GM19438 (cell line): ENCODE data around the gene CAMTA1.

Experiments used
- ATAC-seq: cut with Tn5 transposase; IDR thresholded peaks from one replicate; pipeline ENCODE4 v1.9.1; 2021; ENCODE audit warnings: low read depth; ENCODE audit not compliant: unreplicated experiment

Gene CAMTA1

DNA sequence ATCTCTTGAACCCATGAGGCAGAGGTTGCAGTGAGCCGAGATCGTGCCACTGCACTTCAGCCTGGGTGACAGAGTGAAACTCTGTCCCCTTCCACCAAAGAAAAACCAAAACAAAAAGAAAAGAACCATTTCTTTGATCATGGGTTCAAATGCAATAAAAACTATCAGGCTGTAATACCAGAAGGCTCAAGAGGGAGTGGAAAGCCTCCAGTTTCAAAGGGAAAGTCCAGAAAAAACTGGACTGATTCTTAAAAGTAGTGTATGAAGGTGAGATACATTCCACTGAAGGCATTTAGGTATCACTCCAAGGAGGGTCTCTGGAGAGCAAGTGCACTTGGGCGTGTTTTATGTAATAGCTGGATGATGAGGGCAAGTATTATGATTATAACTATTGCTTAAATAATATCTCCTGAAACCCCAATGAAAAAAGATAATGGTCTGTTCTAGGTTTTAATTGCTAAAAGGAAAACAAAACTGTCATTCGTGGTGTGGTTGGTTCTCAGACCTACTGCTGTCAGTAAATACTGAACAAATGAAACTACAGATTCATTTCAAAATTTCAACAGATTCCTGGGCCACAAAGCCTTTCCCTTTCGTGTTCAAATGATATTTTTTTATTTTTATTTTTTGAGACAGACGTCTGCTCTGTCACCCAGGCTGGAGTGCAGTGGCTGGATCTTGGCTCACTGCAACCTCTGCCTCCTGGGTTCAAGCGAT, 6.0 kb upstream of the CAMTA1 start:
- no peak for ATAC-seq

GRCh38 chr1:6782151-6782550, 3.1 kb upstream of the CAMTA1 start:
- no peak for ATAC-seq

DNA sequence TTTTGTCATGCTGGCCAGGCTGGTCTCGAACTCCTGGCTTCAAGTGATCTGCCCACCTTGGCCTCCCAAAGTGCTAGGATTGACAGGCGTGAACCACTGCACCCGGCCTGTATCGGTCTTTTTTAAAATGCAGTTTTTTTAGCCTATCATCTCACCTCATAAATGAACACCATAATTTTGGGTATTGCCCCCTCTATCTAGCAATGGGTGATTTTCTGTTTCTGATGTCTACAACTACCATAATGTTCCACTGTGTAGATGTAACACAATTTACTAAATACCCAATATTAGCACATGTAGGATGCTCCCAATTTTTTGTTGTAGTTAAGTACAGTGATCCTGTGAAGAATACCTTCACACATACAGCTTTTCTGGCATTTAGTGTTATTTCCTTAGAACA, 2.0 kb upstream of the CAMTA1 start:
- ATAC-seq: no peak

DNA sequence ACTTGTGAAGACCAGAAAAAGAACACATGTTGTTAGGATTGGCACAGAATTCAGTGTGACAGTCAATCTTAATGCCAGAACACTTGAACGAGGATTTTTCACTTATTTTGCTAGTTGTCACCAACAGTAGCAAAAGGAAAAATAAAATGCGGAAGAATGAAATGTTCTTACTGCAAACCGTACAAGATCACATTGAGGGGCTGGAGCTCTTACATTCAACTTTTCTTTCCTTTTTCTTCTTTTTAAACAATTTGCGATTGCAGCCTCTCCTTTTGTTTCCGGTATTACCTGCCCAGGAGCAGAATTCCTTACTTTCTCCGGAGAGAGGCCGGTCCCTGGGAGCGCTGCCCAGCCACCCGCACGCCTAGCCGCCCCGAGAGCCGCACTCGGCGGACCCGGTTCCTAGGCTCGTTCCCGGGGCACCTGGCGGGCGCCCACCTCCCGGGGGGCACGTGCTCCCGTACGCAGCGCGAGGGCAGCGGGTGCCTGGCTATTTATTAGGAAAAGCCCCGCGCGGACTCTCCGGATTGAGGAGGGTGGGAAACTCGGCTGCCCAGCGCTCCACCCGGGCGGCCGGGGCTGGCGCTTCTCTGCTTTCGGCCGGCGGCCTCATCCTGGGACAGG, 1.2 kb upstream of the CAMTA1 start:
- peak; percentile 2 for ATAC-seq

- peak; percentile 72 for ATAC-seq
Measured at GRCh38 chr1:6784560-6785317, 515 bp upstream of the CAMTA1 start.

DNA sequence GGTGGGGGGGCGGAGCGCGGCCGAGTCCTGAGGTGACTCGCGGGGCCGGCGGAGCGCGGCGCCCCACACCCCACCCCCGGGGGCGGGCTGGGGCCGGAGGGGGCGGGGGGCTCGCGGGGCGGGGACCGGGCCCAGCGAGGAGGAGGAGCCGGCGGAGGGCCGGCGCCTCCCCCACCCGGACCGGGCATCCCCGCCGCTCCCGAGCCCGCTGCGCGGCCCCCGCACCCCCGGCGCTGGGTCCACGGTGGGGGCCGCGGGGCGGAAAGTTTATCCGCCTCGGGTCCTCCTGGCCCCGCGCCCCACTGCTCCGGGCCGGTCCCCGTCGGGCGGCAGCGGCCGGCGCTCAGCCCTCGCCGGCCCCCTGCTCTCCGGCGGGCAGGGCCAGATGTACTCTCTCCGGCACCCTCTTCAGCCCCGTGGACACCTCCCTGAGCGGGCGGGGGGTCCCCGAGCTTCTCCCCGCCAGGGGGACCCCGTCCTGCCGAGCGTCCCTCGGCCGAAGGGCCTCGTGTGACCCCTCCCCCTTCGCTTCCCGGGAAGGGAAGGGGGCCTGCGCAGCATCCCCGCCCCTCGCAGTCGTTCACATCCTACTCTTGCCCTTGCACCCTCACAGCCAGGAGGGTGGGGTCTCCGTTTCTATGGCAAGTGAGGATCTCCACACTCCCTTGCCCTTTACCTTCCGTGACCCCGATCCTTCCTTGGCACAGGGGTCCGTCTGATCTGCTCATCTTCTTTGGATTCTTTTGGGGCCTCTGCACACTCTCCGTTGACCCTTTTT, 663 bp downstream of the CAMTA1 start:
- ATAC-seq: no peak

GRCh38 chr1:6788946-6789345, 3.7 kb downstream of the CAMTA1 start:
- no peak for ATAC-seq

DNA sequence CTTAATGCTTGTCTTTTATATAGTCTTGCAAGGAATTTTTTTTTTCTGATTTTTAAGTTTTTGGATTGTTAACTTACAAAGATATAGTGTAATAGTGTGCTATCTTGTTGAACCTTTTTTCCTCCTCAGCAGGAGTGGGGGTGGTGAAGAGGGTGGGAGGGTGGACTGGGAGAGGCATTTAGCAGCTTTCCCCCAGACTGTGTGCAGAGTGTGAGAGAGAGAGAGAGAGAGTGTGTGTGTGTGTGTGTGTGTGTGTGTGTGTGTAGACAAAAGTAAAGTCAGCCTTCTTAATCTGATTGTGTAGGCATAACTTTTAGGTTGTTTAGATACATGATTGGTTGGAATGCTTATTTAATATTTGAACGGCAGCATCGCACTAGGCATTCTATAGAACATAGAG, 4.9 kb downstream of the CAMTA1 start:
- no peak for ATAC-seq

DNA sequence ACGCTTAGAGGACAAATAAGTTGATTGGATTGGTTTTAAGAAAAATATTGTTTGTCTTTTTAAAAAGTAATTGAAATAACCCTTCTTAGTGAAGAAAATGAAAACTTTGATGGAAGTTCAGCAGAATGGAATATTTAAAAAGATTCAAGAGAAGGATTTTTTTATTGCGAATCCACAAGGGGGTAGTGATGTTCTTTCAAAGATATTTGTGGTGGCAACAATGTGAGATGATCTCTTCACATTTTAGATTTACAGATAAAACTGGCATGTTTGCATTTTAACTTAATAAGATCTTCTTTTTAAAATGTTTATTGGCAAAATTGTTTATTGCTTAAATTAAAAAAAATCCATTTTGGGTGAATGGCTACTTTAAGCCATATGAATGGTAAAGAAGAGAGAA, 8.9 kb downstream of the CAMTA1 start:
- ATAC-seq: no peak

- no peak for ATAC-seq
Measured at GRCh38 chr1:6795203-6795602, 9.9 kb downstream of the CAMTA1 start.

DNA sequence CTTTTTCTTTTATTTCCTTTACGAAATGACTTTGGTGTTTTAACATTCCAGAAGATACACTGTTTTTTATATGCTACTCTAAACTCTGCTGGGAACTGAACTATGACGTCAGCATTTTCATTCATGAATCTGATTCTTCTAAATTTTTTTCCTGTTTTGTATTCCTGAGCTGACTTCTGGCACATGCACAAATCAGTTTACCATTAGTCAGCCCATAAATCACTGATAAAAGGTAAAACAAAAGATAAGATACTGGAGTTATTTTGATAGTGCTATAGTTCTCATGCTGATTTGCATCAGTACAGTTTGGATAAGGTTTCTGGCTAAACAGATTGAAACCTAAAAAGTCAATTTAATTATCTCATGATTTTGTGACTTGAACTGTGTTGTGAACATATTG, 10.4 kb downstream of the CAMTA1 start:
- ATAC-seq: no peak

DNA sequence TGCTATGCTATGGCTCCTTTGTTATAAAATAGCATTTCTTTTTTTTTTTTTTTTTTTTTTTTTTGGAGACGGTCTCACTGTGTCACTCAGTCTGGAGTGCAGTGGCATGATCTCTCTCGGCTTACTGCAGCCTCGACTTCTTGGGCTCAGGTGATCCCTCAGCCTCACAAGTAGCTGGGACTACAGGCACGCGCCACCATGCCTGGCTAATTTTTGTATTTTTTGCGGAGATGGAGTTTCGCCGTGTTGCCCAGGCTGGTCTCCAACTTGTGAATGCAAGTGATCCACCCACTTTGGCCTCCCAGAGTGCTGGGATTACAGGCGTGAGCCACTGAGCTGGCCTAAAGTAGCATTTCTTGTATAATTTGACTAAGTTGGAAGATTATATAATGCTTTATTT, 10.8 kb downstream of the CAMTA1 start:
- ATAC-seq: no peak

- no peak for ATAC-seq
Measured at GRCh38 chr1:6799499-6799898, 14.2 kb downstream of the CAMTA1 start.

- no peak for ATAC-seq
Measured at GRCh38 chr1:6800745-6801144, 15.5 kb downstream of the CAMTA1 start.

DNA sequence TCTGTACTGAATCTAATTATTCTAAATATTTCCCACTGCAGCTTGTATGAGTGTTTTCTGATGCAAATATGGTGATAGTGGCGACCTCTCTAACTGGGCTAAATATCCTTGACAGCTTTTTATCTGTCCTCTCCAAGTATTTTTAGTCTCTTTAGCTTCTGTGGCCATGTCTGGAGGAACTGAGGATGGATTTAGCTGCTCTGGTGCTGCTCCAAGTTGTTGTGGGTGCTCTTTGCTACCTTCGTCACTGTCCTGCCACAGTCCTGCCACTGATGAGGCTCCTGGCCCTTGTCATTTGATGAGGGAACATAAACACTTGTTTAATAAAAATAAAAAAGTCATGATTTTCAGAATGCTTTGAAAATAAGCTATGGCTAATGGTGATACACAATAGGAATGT, 15.9 kb downstream of the CAMTA1 start:
- no peak for ATAC-seq

GRCh38 chr1:6801966-6802365, 16.7 kb downstream of the CAMTA1 start:
- ATAC-seq: no peak

- ATAC-seq: no peak
Measured at GRCh38 chr1:6802454-6802853, 17.2 kb downstream of the CAMTA1 start.

GRCh38 chr1:6802893-6803292, 17.6 kb downstream of the CAMTA1 start:
- ATAC-seq: no peak

GRCh38 chr1:6803357-6803756, 18.1 kb downstream of the CAMTA1 start:
- ATAC-seq: no peak

- no peak for ATAC-seq
Measured at GRCh38 chr1:6805004-6805416, 19.8 kb downstream of the CAMTA1 start.

- ATAC-seq: no peak
Measured at GRCh38 chr1:6807782-6808181, 22.5 kb downstream of the CAMTA1 start.
